Epithelial cell of proximal tubule (primary cell): Measurements from ENCODE around the gene OPTC. TPM values are rescaled to one million over a fixed set of nuclear protein-coding genes. Genes with fewer than 3 reads are reported as not detected.
"Not testable (repeated sequence)": the region's sequence is repeated elsewhere in the genome, so short reads cannot be mapped to it uniquely, and the experiment has no call there.

Source experiments
- DNase-seq: peaks from one replicate; pipeline ENCODE4 v3.0.0-alpha.2; 2011; ENCODE audit warnings: low read depth
- H3K4me3 ChIP-seq: 2 replicates; pipeline ENCODE4 v1.5.1; 2011; ENCODE audit warnings: low read depth, mild to moderate bottlenecking, low read length
- total RNA-seq: library from RNA; depleted of rRNA; stranded (reverse); fragments of >200 nt; gene quantifications from 2 replicates; pipeline ENCODE4 v1.2.3, GENCODE V29; 2015
- TF ChIP-seq, protein P1 (sequence below): conservative IDR thresholded peaks from 2 replicates; pipeline ENCODE4 v1.5.1; 2012; ENCODE audit warnings: low read depth, mild to moderate bottlenecking, low read length

OPTC gene
- total RNA-seq, 1 donor from 2014 or later, result not detected

DNA sequence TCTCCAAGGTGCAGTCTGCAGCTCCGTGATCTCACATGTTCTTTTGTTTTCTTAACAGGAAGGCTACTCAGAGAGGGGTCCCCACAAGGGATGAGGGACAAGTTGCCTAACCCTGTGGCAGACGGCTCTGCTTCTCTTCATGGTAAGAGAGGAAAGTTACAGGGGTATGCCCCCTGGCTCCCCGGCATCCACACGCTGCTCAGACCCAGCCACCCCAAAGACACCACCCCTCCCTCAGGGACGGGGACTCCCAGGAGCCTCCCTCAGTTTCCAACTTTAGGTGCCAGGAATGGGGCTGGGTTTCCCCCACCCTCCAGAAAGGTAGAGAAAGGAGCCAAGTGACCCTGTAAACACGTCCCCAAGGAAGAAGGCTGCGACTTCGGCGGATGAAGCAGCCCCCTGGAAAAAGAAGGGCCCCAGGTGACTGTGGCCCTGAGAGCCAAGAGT lies 19.7 kb downstream of the OPTC start:
- TF ChIP-seq, protein P1, sequence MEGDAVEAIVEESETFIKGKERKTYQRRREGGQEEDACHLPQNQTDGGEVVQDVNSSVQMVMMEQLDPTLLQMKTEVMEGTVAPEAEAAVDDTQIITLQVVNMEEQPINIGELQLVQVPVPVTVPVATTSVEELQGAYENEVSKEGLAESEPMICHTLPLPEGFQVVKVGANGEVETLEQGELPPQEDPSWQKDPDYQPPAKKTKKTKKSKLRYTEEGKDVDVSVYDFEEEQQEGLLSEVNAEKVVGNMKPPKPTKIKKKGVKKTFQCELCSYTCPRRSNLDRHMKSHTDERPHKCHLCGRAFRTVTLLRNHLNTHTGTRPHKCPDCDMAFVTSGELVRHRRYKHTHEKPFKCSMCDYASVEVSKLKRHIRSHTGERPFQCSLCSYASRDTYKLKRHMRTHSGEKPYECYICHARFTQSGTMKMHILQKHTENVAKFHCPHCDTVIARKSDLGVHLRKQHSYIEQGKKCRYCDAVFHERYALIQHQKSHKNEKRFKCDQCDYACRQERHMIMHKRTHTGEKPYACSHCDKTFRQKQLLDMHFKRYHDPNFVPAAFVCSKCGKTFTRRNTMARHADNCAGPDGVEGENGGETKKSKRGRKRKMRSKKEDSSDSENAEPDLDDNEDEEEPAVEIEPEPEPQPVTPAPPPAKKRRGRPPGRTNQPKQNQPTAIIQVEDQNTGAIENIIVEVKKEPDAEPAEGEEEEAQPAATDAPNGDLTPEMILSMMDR, result no peak
- no peak overlapping the region for H3K4me3 ChIP-seq
- no peak for DNase-seq

DNA sequence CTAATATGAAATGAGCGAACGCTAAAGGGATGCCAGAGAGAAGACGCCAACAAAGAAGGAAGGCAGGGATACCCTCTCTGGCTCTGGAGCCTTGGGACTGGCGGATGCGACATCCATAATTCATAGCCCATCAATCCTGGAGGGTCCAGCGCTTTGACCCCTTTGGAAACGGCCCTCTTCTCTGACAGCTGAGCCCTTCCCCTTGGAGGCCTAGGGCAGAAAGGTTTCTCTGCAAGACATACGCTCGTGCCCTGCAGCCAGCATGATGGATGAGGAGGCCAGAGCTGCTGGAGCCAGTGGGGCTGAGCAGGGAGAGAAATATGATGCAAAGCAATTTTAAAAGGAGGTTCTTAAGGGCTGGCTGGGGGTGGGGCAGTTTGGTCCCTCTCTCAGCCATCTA lies 22.2 kb downstream of the OPTC start:
- no peak for DNase-seq
- no peak overlapping the region for H3K4me3 ChIP-seq
- TF ChIP-seq, protein P1, result no peak

DNA sequence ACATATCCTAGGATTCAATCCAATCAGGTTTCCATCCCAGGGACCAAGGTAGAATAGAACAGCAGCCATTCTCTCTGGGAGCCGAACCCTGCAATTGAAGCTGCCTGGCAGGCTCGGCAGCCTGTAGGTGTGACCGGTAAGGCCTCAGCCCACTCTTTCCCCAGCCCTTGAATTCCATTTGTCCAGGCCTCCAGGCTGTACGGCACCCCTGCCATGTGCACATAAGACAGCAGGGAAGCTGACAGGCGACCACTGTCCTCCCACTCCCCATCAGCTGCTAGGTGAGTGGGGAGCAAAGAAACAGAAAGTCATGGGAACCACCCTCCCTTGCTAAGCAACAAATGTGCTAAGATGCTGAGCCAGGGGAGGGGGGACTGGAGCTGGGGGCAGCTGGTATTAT lies 23.0 kb downstream of the OPTC start:
- H3K4me3 ChIP-seq, result no peak overlapping the region
- TF ChIP-seq, protein P1, result no peak
- DNase-seq, result no peak

DNA sequence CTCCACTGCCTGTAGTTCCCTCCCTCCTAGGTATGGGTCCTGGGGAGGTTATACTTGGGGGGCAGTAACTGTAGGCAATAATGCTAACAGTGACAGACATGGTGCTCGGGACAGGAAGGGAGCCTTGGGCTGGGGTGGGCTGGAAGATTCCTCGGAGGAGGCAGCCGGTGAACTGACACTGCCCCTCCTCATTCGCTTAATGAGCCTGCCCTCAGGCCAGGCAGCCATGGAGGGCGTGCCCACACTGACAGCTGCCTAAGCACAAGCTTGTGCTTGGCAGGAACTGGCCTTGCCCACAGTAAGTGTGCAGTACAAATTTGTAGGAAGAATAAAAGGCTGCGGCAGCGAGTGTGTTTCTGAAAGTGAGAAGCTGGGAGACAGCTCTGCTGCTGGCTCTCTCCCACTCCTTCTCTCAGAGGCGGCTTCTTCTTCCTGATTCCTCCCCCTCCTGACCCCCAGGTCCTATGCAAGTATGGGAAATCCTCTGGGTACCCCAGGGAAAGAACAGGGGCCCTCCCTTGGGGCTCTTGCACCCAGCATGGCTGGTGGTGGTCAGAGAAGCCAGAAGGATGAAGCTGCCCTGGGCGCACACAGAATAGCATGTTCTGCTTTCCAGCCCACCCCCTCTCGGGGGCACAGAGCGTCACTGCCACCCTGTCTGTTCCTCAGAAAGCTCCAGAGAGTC lies 23.6 kb downstream of the OPTC start:
- TF ChIP-seq, protein P1, result no peak
- no peak for DNase-seq
- H3K4me3 ChIP-seq, result no peak overlapping the region

DNA sequence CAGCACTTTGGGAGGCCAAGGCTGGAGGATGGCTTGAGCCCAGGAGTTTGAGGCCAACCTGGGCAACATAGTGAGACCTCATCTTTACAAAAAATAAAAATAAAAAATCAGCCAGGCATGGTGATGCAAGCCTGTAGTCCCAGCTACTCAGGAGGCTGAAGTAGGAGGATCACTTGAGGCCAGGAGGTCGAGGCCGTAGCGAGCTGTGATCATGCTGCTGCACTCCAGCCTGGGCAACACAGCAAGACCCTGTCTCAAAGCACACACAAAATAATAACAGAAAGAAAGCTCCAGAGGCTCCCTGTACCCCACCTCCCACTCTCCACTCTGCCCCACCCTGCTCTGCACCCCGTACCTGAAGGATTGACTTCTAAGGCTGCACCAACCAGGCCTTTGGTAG lies 24.2 kb downstream of the OPTC start:
- not testable (repeated sequence) for DNase-seq, H3K4me3 ChIP-seq

DNA sequence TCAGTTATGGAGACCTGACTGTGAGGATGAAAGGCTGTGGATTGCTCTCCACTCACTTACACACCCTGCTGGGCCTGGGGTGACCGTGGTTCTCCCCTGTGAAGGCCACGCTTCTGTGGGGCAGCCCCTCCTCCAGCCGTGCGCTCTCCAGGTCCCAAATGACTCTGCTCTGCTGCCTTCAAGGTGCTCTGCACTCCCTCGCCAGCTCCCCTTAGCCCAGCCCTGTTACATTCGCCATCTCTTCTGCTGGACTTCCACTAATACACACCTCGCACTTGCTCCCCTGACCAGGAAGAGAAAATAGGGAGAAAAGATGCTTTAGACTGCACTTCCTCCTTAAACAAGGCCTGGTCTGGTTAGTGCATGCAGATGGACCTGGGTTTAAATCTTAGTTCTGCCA lies 24.6 kb downstream of the OPTC start:
- TF ChIP-seq, protein P1, result no peak
- DNase-seq, result no peak
- H3K4me3 ChIP-seq, result no peak overlapping the region

DNA sequence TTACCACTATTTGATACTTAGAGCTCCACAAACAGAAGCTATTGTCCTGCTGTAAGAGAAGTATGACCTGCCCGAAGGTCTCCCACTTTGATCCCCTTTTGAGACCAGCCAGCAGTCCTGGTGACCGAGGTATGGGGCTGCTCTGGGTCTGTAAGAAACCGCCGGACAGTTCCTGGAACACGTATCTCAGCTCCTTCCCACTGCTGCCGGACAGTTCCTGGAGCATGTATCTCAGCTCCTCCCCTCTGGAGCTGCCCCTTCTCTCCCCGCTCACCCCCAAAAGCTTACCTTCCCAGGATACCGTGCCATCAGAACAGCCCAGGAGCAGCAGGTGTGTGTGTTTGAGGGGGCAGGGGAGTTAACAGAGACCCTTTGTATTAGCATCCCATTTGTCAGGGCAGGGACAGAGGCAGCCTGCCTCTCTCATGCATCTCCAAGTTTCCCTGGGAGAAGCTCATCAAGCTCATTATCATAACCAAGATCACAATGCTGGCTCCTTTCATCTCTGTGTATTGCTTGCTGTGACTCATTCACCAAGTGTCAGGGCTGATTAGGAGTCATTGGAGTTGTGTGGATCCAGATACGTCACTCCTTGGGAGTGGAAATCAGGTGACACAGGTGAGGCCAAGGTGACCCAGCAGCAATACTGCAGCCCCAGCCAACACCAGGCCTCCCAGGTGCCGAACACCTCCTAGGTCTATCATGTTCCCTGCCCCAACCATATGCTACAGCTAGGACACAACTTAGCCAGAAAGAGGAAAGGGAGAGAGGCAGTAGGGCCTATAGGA lies 25.3 kb downstream of the OPTC start:
- H3K4me3 ChIP-seq, result no peak overlapping the region
- TF ChIP-seq, protein P1, result no peak
- no peak for DNase-seq
